ENCODE results near the gene C10orf90. TPM values are rescaled to one million over a fixed set of nuclear protein-coding genes. Genes with fewer than 3 reads are reported as not detected.

Gene C10orf90
- total RNA-seq, 1 experiment from 2014 or later, result 0.59 TPM

DNA sequence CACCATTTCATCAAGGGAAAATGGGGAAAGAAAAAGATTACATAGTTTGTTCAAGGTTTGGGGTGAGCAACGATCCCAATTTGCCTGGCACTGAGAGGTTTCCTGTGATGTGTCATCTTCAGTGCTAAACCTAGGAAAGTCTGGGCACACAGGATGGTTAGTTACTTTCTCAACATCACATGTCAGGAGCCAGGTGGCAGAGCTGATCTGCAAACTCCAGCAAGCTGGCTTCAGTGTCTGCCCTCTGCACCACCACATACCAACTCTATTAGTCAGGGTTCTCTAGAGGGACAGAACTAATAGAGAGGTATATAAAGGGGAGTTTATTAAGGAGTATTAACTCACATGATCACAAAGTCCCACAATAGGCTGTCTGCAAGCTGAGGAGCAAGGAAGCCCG is 293.5 kb downstream of the C10orf90 start:
- H3K4me2 ChIP-seq, result peak overlapping the region; percentile 19; the same call in 1 of the 2 replicates
- TF ChIP-seq, protein P1, sequence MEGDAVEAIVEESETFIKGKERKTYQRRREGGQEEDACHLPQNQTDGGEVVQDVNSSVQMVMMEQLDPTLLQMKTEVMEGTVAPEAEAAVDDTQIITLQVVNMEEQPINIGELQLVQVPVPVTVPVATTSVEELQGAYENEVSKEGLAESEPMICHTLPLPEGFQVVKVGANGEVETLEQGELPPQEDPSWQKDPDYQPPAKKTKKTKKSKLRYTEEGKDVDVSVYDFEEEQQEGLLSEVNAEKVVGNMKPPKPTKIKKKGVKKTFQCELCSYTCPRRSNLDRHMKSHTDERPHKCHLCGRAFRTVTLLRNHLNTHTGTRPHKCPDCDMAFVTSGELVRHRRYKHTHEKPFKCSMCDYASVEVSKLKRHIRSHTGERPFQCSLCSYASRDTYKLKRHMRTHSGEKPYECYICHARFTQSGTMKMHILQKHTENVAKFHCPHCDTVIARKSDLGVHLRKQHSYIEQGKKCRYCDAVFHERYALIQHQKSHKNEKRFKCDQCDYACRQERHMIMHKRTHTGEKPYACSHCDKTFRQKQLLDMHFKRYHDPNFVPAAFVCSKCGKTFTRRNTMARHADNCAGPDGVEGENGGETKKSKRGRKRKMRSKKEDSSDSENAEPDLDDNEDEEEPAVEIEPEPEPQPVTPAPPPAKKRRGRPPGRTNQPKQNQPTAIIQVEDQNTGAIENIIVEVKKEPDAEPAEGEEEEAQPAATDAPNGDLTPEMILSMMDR (conservative IDR thresholded peaks at IDR 0.05), result no peak
- no peak for TF ChIP-seq EZH2 (IDR thresholded peaks at IDR 0.05; ENCODE audit: low read depth)
- no TSS peak for BruUV-seq (replicated peaks)
- H3K9me2 ChIP-seq (ENCODE audit: insufficient read depth), result no peaks in the 10 kb centered on the region
- no peaks in the 10 kb centered on the region for H4K20me1 ChIP-seq (ENCODE audit: insufficient read depth)
- H3K27me3 ChIP-seq (ENCODE audit: insufficient read depth, low read depth), result no peaks in the 10 kb centered on the region
- H2AFZ ChIP-seq, result no peak overlapping the region
- CTCF ChIA-PET, result interaction anchor here (0.5 kb wide), 1 partner anchor 123 kb away, joined by 8 read pairs; no protein-coding TSS in a partner anchor
- DNase-seq, result peak; percentile 55 to 74
- peaks cover 18% of the 10 kb centered on the region for H3F3A ChIP-seq (ENCODE audit: insufficient read depth, low read depth)
- peaks cover 20% of the 10 kb centered on the region for H3K4me1 ChIP-seq (replicated peaks; ENCODE audit: insufficient read depth)
- intact Hi-C loops (cut with micrococcal nuclease; ENCODE audit: unreplicated experiment), result loop anchor here (1.0 to 10.0 kb wide), 2 partner anchors 27 to 122 kb away; no protein-coding TSS in a partner anchor
- POLR2A ChIA-PET (ENCODE audit: unreplicated experiment), result no interaction called here
- no peaks in the 10 kb centered on the region for H3K79me2 ChIP-seq (ENCODE audit: low read depth)
- no peaks in the 10 kb centered on the region for H3K36me3 ChIP-seq (ENCODE audit: low read depth)
- H3K4me3 ChIP-seq, result no peak overlapping the region
- H3K27ac ChIP-seq, result peak overlapping the region; percentile 64
- H3K9me3 ChIP-seq (ENCODE audit: insufficient read depth, low read depth), result no peaks in the 10 kb centered on the region

- ChIA-PET CTCF (no interaction called here), POLR2A (ENCODE audit: unreplicated experiment) (no interaction called here)
- Histone ChIP-seq H4K20me1 (ENCODE audit: insufficient read depth) (no peaks in the 10 kb centered on the region), H3K36me3 (ENCODE audit: low read depth) (no peaks in the 10 kb centered on the region), H3K27ac (peak overlapping the region; percentile 64), H3K4me1 (replicated peaks; ENCODE audit: insufficient read depth) (peaks cover 20% of the 10 kb centered on the region), H3K9me2 (ENCODE audit: insufficient read depth) (no peaks in the 10 kb centered on the region), H3K4me3 (no peak overlapping the region), H2AFZ (no peak overlapping the region), H3K27me3 (ENCODE audit: insufficient read depth, low read depth) (no peaks in the 10 kb centered on the region), H3K4me2 (0 out of 2 replicates have a peak overlapping the region, but pooled peaks have one; percentile 19), H3K79me2 (ENCODE audit: low read depth) (no peaks in the 10 kb centered on the region), H3K9me3 (ENCODE audit: insufficient read depth, low read depth) (no peaks in the 10 kb centered on the region), H3F3A (ENCODE audit: insufficient read depth, low read depth) (peaks cover 18% of the 10 kb centered on the region)
- no peak for TF ChIP-seq EZH2 (IDR thresholded peaks at IDR 0.05; ENCODE audit: low read depth)
- TF ChIP-seq, protein P1 (conservative IDR thresholded peaks at IDR 0.05), result no peak
- no TSS peak for BruUV-seq (replicated peaks)
- DNase-seq, result peak in 1 of 2 experiments; percentile 72
- intact Hi-C loops (cut with micrococcal nuclease; ENCODE audit: unreplicated experiment), result loop anchor here (10.0 kb wide), 1 partner anchor 121 kb away; no protein-coding TSS in a partner anchor
These were observed 294.5 kb downstream of the C10orf90 start for GRCh38 chr10:126375926-126376554.

- no peak overlapping the region for H3K4me3 ChIP-seq
- H3F3A ChIP-seq (ENCODE audit: insufficient read depth, low read depth), result peaks cover 18% of the 10 kb centered on the region
- H3K9me2 ChIP-seq (ENCODE audit: insufficient read depth), result no peaks in the 10 kb centered on the region
- no peaks in the 10 kb centered on the region for H3K79me2 ChIP-seq (ENCODE audit: low read depth)
- no peak overlapping the region for H3K27ac ChIP-seq
- no peaks in the 10 kb centered on the region for H3K9me3 ChIP-seq (ENCODE audit: insufficient read depth, low read depth)
- H3K27me3 ChIP-seq (ENCODE audit: insufficient read depth, low read depth), result no peaks in the 10 kb centered on the region
- intact Hi-C loops (cut with micrococcal nuclease; ENCODE audit: unreplicated experiment), result loop anchor here (10.0 kb wide), 1 partner anchor 120 kb away; no protein-coding TSS in a partner anchor
- no peak overlapping the region for H3K4me2 ChIP-seq
- BruUV-seq (replicated peaks), result no TSS peak
- no peak for TF ChIP-seq EZH2 (IDR thresholded peaks at IDR 0.05; ENCODE audit: low read depth)
- TF ChIP-seq, protein P1 (conservative IDR thresholded peaks at IDR 0.05), result no peak
- H3K36me3 ChIP-seq (ENCODE audit: low read depth), result no peaks in the 10 kb centered on the region
- CTCF ChIA-PET, result no interaction called here
- H4K20me1 ChIP-seq (ENCODE audit: insufficient read depth), result no peaks in the 10 kb centered on the region
- POLR2A ChIA-PET (ENCODE audit: unreplicated experiment), result no interaction called here
- no peak overlapping the region for H2AFZ ChIP-seq
- H3K4me1 ChIP-seq (replicated peaks; ENCODE audit: insufficient read depth), result peaks cover 20% of the 10 kb centered on the region
- no peak for DNase-seq
These were observed 295.2 kb downstream of the C10orf90 start for GRCh38 chr10:126375299-126375698.

Other genes with a start within 250 kb of the C10orf90 start
- 21.4 and 24.8 TPM in 2 replicates for gene DOCK1, start 234.7 kb upstream of the C10orf90 start, total RNA-seq (2021)

Data from PC-9 (cell line).